Measurements from ENCODE around the gene PLIN4.

Gene PLIN4

DNA sequence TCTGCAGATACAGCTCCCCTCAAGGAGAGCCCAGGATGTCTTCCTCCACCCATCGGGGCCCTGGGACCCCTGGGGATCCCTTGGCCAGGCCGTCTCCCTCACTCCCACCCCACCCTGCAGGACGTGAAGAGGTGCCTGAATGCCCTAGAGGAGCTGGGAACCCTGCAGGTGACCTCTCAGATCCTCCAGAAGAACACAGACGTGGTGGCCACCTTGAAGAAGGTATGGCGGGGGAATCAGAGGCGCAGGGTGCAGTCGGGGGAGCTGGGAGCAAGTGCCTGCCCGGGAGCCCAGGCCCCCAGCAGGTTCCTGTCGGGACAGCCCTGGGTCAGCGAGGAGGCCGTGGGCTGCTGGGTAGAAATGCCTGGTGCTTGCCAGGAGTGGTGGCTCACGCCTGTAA is 19.6 kb downstream of the PLIN4 start:
- TF ChIP-seq, protein P1, sequence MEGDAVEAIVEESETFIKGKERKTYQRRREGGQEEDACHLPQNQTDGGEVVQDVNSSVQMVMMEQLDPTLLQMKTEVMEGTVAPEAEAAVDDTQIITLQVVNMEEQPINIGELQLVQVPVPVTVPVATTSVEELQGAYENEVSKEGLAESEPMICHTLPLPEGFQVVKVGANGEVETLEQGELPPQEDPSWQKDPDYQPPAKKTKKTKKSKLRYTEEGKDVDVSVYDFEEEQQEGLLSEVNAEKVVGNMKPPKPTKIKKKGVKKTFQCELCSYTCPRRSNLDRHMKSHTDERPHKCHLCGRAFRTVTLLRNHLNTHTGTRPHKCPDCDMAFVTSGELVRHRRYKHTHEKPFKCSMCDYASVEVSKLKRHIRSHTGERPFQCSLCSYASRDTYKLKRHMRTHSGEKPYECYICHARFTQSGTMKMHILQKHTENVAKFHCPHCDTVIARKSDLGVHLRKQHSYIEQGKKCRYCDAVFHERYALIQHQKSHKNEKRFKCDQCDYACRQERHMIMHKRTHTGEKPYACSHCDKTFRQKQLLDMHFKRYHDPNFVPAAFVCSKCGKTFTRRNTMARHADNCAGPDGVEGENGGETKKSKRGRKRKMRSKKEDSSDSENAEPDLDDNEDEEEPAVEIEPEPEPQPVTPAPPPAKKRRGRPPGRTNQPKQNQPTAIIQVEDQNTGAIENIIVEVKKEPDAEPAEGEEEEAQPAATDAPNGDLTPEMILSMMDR (IDR thresholded peaks at IDR 0.05; ENCODE audit: extremely low read depth, insufficient read depth, missing control alignments): no peak
- in situ Hi-C loops (cut with MboI; ENCODE audit: low pct_unique_long_range_greater_than_20kb, low sequenced_read_pairs, unreplicated experiment): no loop called here
- no peak for DNase-seq (ENCODE audit: low spot score)

DNA sequence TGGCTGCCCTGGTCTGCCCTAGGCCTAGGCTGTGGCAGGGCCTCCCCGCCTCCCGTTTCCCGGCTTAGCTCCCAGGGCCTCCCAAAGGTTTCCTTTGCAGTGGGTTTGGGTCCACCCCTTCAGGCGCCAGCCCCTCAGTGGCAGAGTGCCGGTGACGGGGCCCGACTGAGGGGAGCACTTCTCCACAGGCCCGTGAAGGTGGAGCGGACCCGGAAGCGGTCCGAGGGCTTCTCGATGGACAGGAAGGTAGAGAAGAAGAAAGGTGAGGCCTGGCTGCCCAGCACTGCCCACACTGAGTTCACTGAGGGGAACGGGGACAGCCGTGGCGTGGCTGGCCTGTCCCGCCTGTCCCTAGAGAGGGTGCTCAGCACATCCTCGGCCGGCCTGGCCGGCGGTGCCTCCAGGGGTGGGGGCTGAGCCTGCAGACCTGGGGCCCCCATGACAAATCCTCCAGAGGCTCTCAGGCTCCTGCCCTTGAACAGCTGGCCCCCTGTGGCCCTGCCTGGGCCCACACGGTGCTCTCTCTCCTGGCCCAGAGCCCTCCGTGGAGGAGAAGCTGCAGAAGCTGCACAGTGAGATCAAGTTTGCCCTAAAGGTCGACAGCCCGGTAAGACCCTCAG is 20.4 kb downstream of the PLIN4 start:
- TF ChIP-seq, protein P1 (IDR thresholded peaks at IDR 0.05; ENCODE audit: extremely low read depth, insufficient read depth, missing control alignments): no peak
- no peak for DNase-seq (ENCODE audit: low spot score)
- in situ Hi-C loops (cut with MboI; ENCODE audit: low pct_unique_long_range_greater_than_20kb, low sequenced_read_pairs, unreplicated experiment): no loop called here

DNA sequence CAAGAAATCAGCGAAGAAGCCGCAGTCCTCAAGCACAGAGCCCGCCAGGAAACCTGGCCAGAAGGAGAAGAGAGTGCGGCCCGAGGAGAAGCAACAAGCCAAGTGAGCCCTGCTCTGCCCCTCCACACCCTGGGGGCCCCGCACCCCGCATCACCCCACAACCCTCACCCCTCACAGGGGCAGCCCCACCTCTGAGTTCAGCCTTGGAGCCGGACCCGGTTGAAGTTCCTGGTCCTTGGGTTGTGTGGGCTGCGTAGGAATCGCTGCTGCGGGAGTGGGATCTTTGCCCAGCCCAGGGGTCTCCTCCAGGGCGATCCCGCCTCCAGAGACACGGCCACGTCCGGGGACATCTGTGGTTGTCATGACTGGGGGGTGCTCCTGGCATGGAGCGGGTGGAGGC is 22.0 kb downstream of the PLIN4 start:
- in situ Hi-C loops (cut with MboI; ENCODE audit: low pct_unique_long_range_greater_than_20kb, low sequenced_read_pairs, unreplicated experiment): no loop called here
- TF ChIP-seq, protein P1 (IDR thresholded peaks at IDR 0.05; ENCODE audit: extremely low read depth, insufficient read depth, missing control alignments): no peak
- no peak for DNase-seq (ENCODE audit: low spot score)

DNA sequence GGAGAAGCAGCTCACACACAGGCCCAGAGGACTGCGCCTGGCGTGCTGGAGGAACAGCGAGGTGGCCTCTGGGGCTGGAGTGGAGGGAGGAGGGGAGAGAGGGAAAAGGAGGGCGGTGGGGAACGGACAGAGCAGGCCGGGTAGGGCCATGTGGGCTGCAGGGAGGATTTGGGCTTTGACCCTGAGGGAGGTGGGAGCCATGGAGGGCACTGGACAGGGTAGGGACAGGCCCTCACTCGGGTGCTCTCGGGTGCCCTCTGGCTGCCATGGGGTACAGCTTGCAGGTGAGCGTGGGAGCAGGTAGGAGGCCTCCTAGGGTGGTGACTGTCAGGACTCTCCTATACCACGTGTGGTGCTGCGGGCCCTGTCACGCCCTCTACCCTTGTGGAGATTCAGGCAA is 22.8 kb downstream of the PLIN4 start:
- no peak for DNase-seq (ENCODE audit: low spot score)
- TF ChIP-seq, protein P1 (IDR thresholded peaks at IDR 0.05; ENCODE audit: extremely low read depth, insufficient read depth, missing control alignments): no peak
- in situ Hi-C loops (cut with MboI; ENCODE audit: low pct_unique_long_range_greater_than_20kb, low sequenced_read_pairs, unreplicated experiment): no loop called here

DNA sequence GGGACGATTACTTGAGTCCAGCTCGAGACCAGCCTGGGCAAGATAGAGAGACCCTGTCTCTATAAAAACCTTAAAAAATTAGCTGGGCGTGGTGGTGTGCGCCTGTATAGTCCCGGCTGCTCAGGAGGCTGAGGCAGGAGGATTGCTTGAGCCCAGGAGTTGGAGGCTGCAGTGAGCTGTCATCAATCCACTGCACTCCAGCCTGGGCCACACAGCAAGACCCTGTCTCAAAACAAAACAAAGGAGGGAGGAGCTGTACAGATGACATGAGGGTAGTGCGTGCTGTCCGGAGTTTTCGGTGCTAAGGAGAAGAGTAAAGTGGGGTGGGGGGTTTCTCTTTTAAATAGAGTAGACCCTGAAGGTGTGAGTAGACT is 23.6 kb downstream of the PLIN4 start:
- in situ Hi-C loops (cut with MboI; ENCODE audit: low pct_unique_long_range_greater_than_20kb, low sequenced_read_pairs, unreplicated experiment): no loop called here
- DNase-seq (ENCODE audit: low spot score): no peak
- TF ChIP-seq, protein P1 (IDR thresholded peaks at IDR 0.05; ENCODE audit: extremely low read depth, insufficient read depth, missing control alignments): no peak

DNA sequence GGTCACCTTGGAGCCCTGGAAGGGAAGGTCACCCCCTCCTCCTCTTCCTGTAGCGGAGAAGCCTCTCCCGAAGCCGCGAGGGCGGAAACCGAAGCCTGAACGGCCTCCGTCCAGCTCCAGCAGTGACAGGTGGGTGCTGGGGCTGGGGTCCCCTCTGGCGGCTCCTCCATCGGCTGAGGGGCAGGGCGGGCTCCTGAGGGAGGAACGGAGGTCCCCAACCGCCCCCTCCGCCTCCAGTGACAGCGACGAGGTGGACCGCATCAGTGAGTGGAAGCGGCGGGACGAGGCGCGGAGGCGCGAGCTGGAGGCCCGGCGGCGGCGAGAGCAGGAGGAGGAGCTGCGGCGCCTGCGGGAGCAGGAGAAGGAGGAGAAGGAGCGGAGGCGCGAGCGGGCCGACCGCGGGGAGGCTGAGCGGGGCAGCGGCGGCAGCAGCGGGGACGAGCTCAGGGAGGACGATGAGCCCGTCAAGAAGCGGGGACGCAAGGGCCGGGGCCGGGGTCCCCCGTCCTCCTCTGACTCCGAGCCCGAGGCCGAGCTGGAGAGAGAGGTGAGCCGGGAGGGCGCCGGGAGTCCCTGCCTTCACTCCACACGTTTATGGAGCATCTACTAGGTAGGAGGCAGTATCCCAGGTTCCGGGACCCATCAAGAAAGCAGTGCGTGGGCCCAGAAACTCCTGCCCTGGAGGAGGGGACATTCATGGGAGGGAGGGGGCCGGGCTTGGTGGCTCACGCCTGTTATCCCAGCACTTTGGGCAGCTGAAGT is 24.2 kb downstream of the PLIN4 start:
- no peak for DNase-seq (ENCODE audit: low spot score)
- TF ChIP-seq, protein P1 (IDR thresholded peaks at IDR 0.05; ENCODE audit: extremely low read depth, insufficient read depth, missing control alignments): no peak
- in situ Hi-C loops (cut with MboI; ENCODE audit: low pct_unique_long_range_greater_than_20kb, low sequenced_read_pairs, unreplicated experiment): no loop called here

Data from GM13977 (cell line).